ENCODE results near the gene ITGAE.

Gene ITGAE

GRCh38 chr17:3727041-3727440, 73.9 kb downstream of the ITGAE start:
- Histone ChIP-seq H3K4me3 (ENCODE audit: low read length) (no peak overlapping the region), H3K9ac (ENCODE audit: low read length) (no peak overlapping the region), H3K4me2 (ENCODE audit: low read depth, low read length) (no peak overlapping the region), H4K20me1 (ENCODE audit: insufficient read depth, low read length) (no peaks in the 10 kb centered on the region), H3K79me2 (ENCODE audit: low read length) (peaks cover 60% of the 10 kb centered on the region), H3F3A (ENCODE audit: insufficient read depth, low read length) (0 out of 2 replicates have a peak, but pooled peaks cover 4% of the 10 kb centered on the region), H2AFZ (ENCODE audit: low read length) (no peak overlapping the region), H3K9me3 (replicated peaks; ENCODE audit: insufficient read depth, low read length) (no peaks in the 10 kb centered on the region), H3K27ac (ENCODE audit: low read length) (no peak overlapping the region), H3K27me3 (replicated peaks; ENCODE audit: insufficient read depth, low read length) (no peaks in the 10 kb centered on the region), H3K9me2 (replicated peaks; ENCODE audit: insufficient read depth, low read length) (no peaks in the 10 kb centered on the region), H3K36me3 (replicated peaks; ENCODE audit: insufficient read depth, low read length) (no peaks in the 10 kb centered on the region; the same call in 1 of the 2 replicates), H3K4me1 (ENCODE audit: low read length) (peaks cover 18% of the 10 kb centered on the region)
- TF ChIP-seq EZH2 (optimal IDR thresholded peaks at IDR 0.05; ENCODE audit: low read depth, low read length) (no peak), CTCF (IDR thresholded peaks at IDR 0.05; ENCODE audit: low read length) (no peak), EZH2phosphoT487 (IDR thresholded peaks at IDR 0.05; ENCODE audit: low read length) (no peak)
- DNase-seq, result no peak

GRCh38 chr17:3724378-3725077, 76.5 kb downstream of the ITGAE start:
- TF ChIP-seq CTCF (IDR thresholded peaks at IDR 0.05; ENCODE audit: low read length) (no peak), EZH2phosphoT487 (IDR thresholded peaks at IDR 0.05; ENCODE audit: low read length) (no peak), EZH2 (optimal IDR thresholded peaks at IDR 0.05; ENCODE audit: low read depth, low read length) (no peak)
- Histone ChIP-seq H4K20me1 (ENCODE audit: insufficient read depth, low read length) (no peaks in the 10 kb centered on the region), H3K4me2 (ENCODE audit: low read depth, low read length) (peak overlapping the region; percentile 99), H3K79me2 (ENCODE audit: low read length) (peaks cover 60% of the 10 kb centered on the region), H3K9me2 (replicated peaks; ENCODE audit: insufficient read depth, low read length) (no peaks in the 10 kb centered on the region), H3K27me3 (replicated peaks; ENCODE audit: insufficient read depth, low read length) (no peaks in the 10 kb centered on the region), H3F3A (ENCODE audit: insufficient read depth, low read length) (0 out of 2 replicates have a peak, but pooled peaks cover 4% of the 10 kb centered on the region), H3K36me3 (replicated peaks; ENCODE audit: insufficient read depth, low read length) (no peaks in the 10 kb centered on the region; the same call in 1 of the 2 replicates), H3K27ac (ENCODE audit: low read length) (no peak overlapping the region), H3K9ac (ENCODE audit: low read length) (peak overlapping the region; percentile 84), H2AFZ (ENCODE audit: low read length) (peak overlapping the region; percentile 77), H3K4me3 (ENCODE audit: low read length) (peak overlapping the region; percentile 90), H3K9me3 (replicated peaks; ENCODE audit: insufficient read depth, low read length) (no peaks in the 10 kb centered on the region), H3K4me1 (ENCODE audit: low read length) (peaks cover 18% of the 10 kb centered on the region)
- DNase-seq, result no peak

- H3K79me2 ChIP-seq (ENCODE audit: low read length), result peaks cover 55% of the 10 kb centered on the region
- H3K4me2 ChIP-seq (ENCODE audit: low read depth, low read length), result peak within 1 kb of the TSS; percentile 99
- H3K27ac ChIP-seq (ENCODE audit: low read length), result peak within 1 kb of the TSS; percentile 64
- H3K4me3 ChIP-seq (ENCODE audit: low read length), result peak within 1 kb of the TSS; percentile 90
- H3K9ac ChIP-seq (ENCODE audit: low read length), result peak within 1 kb of the TSS; percentile 84
- DNase-seq, result peak; percentile 95
- no peaks in the 10 kb centered on the region for H4K20me1 ChIP-seq (ENCODE audit: insufficient read depth, low read length)
- H3K36me3 ChIP-seq (replicated peaks; ENCODE audit: insufficient read depth, low read length), result no peaks in the 10 kb centered on the region; the same call in 1 of the 2 replicates
- TF ChIP-seq EZH2 (optimal IDR thresholded peaks at IDR 0.05; ENCODE audit: low read depth, low read length), result no peak
- peak; percentile 15 for TF ChIP-seq CTCF (IDR thresholded peaks at IDR 0.05; ENCODE audit: low read length)
- no peaks in the 10 kb centered on the region for H3K27me3 ChIP-seq (replicated peaks; ENCODE audit: insufficient read depth, low read length)
- no peaks in the 10 kb centered on the region for H3K9me3 ChIP-seq (replicated peaks; ENCODE audit: insufficient read depth, low read length)
- H2AFZ ChIP-seq (ENCODE audit: low read length), result peak within 1 kb of the TSS; percentile 77
- 0 out of 2 replicates have a peak, but pooled peaks cover 4% of the 10 kb centered on the region for H3F3A ChIP-seq (ENCODE audit: insufficient read depth, low read length)
- H3K9me2 ChIP-seq (replicated peaks; ENCODE audit: insufficient read depth, low read length), result no peaks in the 10 kb centered on the region
- H3K4me1 ChIP-seq (ENCODE audit: low read length), result peaks cover 18% of the 10 kb centered on the region
Measured at GRCh38 chr17:3723556-3724377, 77.2 kb downstream of the ITGAE start, which contains the start of gene HASPIN. HASPIN (plus strand) TSS chr17:3723903; CDS start chr17:3723936, 33 bp downstream.
